CD4-positive, alpha-beta T cell treated with Interleukin-1 beta for 1 hour (primary cell): ENCODE data around the gene GFRA1.

ENCODE experiments used
- DNase-seq, 2 donors: peaks; one replicate each; pipeline ENCODE4 v3.0.0-alpha.2; 2020 to 2022

The GFRA1 gene

DNA sequence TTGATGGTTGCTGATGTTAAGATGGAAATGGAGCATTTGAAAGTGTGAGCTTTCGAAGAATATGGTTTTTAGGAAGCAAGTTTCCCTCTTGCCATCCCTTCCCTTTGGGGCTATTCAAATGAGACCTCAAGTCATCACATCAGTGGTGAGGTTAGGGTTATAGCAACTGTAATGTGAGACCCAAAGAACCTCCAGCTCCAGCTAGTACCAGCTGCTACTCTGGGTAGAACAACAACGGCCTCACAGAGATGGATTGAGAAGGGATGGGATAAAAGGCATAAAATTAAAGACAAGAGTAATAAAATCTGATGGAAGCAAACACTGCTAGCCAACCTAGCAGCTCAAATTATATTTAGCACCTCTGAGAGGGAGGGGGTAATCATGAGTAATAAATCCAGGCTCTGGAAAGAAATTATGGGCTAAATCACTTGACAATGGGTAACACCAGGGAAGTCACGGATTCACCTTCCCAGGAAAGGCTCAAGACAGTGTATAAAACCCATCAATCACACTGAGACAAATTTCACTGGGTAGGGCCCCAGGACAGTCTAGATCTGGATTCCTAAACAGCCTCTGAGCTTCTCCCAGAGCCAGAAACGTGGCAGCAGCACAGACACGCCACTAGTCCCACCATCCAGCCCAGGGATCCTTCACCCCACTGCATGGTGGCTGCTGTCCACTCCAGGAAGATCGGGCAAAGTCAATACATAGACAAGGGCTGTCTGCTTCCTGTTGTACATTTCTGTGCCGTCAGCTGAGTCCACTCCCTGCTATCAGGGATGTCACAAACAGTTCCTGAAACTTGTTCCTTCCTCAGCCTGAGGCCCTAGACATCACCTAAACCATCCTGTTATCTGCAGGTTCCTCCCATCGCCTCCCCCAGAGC lies 151.1 kb downstream of the GFRA1 start:
- no peak for DNase-seq

DNA sequence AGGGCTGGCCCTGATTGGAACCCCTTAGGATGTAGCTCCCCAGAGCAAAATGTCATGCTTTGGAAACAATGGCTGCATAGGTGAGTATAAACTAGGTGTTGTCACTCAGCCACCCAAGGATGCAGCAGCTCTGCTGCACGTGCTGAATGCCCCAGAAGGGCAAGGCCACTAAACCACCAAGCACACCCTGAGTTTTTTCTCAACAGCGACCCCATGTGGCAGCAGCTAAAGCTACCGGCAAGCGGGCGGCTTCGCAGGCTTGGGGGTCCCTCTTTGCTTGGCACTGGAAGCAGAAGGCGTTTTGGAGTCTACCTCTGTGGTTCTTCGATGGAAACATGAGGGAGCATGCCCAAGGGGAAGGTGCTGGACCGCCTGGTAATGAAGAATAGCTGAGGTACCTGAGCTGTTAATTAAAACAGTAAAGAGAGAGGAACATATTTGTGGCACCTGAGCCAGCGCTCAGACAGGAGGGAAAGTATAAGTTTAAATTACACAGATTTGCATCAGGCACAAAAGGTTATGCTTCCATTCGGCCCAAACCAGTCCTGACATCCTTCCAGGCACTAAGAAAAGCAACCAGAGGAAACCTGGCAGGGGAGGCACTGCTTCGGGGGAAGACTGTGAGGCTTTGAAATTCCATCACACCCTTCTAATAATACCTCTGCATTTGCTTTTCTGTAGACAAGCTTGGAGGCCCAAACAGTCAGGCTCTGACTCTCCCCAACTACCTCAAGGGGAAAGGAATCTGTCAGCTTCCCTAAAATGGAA lies 152.1 kb downstream of the GFRA1 start:
- DNase-seq, result no peak

DNA sequence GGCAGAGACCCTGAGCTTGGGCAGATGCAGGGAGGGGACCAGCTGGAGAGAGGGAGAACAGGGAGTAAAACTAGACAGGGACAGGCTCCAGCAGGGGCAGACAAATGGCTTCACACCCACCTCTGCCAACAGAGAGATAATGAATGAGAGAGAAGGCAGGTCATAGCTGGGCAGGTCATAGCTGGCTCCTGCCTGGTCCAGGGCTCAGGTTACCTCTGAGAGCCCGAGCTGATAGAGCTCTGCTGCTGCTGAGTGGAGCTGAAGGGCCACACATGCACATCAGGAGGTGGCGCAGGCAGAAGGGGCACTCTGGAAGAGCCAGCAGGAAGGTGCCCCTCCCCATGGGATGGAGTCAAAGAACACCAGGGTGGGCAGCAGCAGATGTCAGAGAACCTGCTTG lies 154.2 kb downstream of the GFRA1 start:
- DNase-seq, result no peak

DNA sequence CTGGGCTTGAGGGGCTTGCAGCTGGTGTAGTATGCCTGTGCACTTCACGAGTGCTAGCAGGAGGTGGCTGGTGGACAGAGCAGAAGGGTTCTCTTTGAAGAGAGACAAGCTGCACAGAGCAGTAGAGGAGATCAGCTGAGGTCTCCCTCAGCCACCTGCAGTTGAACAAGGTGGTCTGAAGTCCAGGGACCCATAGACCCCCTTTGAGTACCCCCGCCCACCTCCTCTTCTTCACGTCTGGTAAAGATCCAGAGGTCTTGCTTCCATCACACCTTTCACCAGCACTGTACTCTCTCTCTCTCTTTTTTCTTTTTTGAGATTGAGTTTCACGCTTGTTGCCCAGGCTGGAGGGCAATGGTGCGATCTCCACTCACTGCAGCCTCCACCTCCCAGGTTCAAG lies 157.2 kb downstream of the GFRA1 start:
- no peak for DNase-seq

DNA sequence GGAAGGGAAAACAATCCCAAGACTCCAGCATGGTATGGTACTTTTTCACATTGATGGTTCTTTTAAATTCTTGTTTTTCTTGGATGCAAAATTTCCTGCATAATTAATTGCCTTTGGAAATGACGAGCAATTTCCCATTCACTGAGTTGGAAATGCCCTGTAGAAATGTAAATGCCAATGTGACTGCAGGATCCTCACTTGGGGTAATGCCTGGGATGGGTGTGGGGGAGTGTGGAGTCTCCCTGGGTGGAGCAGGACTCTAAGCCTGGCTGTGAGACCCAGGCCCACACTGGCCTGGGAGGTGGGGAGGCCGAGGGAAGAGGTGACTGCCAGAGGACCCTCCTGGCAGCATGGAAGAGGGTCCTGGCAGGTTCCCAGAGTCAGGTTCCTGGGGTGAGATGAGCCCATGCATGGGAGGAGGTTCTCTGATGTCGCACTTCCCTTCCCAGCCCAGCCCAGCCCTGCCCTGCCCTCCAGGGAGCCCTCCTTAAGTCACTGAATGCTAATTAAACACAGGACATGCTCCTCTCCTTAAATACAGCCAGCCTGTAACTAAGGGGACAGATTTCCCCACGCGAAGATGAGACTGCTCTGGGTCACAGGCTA lies 157.9 kb downstream of the GFRA1 start:
- no peak for DNase-seq

DNA sequence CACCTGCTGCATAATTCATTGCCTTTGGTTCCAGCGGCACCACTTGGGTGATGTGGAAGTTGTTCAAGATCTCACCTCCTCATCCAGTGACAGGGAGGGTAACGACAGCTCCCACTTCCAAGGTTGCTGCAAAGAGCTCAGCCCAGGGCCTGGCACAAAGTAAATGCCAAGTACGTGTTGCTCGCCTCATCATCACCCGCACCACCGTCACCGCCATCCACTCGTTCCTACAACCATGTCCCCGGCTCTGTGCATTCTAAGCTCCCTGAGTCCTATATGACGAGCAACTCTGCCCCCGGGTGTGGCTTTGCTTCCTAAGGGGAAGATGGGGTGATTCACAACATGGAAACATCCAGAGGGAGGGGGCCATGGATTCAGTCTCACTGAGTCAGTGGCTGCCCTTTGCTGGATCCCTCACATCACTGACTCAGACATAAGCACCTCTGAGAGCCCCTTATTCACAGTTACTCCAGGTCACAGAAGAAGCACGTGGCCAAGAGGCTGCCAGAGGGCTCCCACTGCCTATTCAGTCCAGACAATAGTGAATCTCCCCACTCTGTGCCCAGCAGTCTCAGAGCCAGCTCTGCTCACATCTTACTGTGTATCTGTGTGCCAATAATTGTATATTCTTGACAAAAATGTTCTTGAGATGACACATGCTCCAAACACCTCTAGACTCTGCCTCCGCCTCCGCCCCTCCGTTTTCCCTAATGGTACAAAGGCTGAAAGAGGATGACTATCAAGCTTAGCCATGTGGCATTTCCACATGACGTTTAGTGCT lies 159.1 kb downstream of the GFRA1 start:
- DNase-seq, result no peak

DNA sequence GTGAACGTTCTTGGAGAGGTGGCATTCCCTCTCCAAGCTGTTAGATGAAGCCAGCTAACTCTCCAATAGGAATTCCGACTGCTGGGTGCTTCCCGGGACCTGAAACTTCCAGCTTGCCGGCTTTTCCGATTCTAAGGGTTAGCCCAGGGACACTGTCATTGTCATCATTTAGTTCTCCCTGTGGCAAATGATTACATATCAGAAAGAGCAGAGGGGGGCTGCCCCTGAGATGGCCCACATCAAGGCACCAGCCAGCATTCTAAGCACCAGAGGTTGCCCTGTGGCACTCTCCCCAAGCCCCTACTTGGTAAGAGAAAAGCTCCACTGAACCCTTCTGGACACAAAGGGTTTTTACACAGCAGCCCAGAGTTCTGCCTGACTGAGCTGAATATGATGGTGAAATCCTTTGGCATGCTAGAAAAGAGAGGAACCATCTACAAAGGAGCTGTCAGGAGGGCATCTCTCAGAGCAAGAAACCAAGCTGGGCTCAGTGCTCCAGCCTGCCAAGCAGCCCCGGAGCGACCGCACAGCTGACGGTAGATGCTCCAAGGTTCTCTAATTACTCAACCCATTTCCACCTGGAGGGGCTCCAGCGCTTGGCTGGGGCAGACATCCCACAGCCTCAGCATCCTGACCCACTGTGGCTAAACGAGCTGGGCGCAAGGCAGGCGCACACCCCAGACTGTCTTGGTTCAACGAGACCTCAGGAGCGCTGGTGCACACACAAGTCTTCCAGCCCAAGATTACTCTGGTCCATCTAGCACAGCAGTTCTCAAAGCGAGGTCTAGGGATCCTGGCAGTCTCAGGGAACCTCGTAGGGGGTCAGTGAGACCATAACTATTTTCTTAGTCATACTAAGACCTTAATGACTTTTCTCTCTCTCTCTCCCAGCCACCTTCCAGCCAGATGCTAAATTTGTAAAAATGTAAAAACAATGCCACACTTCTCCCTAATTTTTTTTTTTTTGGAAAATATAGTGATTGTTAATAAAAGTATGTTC lies 160.5 kb downstream of the GFRA1 start:
- DNase-seq, result no peak

DNA sequence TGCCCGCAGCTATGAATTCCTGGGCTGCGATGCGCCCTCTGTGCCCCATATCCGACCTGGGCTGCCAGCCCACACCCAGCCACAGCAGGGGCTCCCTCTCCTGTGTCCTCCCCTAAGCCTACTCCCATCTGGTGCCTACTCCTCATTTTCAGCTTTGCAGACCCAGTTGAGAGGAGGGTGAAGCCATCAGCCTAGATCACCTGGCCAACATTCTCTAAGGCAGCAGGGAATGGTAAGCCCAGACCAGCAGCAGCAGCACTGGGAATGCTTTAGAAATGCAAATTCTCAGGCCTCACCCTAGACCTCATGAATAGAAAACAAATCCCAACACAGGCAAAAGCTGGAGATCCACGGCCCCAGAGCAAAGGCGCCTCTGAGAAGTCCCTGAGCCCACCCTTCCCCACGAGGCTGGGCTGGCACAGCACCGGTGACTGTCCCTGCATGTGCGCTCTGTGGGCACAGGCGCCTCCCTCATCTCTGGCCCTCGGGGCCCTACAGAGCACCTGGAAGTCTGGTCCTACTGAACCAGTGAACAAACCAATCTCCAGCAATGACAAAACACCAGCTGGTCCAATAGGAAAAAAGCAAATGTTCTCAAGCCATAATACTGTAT lies 161.4 kb downstream of the GFRA1 start:
- DNase-seq, result no peak

DNA sequence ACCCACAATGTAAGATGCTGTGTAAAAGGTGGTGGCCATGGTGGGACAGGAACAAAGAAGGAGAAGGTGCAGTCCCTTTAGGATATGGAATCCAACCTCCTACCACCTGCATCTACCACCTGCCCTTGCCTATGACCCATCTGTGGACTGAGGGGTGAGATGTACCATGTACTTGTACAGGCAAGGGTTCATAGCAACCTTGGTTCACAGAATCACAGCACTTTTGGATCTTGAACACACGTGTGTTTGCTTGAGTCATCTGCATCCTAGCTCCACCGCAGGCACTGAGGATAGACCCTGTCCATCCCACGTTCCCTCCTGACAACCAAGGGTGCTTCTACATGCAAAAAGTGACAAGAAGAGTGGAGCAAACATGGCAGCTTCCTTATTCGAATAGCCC lies 162.3 kb downstream of the GFRA1 start:
- DNase-seq, result no peak

DNA sequence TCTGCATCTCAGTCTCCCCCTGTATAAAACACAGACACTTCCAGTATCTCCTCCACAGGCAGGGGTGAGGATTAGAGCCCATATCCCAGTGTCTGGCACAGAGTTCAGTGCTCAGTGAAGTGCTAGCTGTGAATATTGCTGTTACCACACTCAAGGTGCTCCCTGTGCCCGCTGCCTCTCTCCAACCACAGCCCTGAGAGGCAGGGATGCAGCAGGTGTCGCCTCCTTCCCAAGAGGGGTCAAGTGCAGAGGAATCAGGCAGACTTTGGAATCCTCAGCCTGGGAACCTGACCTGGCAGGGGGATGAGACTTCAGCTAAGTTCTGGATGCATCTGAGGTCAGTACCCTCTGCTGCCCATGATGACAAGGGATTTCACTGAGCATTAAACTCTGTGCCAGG lies 163.1 kb downstream of the GFRA1 start:
- no peak for DNase-seq

DNA sequence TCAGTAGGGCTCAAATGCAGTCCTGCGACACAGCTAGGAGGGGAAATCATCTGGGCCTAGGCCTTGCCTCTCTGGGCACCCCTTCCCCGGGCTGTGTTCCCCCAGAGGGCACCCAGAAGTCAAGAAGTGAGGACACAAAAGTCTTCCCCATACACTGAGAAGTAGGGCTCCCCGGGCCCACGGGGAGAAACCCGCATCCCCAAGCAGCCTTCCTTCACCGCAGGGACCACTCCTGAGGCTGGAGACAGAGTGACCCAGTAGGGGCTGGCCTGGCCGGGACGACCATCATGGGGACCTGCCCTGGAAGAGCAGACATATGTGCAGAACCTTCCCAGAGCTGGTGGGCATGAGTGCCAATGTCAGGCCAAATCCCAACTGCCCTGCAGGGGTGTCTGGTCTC lies 163.5 kb downstream of the GFRA1 start:
- DNase-seq, result no peak

DNA sequence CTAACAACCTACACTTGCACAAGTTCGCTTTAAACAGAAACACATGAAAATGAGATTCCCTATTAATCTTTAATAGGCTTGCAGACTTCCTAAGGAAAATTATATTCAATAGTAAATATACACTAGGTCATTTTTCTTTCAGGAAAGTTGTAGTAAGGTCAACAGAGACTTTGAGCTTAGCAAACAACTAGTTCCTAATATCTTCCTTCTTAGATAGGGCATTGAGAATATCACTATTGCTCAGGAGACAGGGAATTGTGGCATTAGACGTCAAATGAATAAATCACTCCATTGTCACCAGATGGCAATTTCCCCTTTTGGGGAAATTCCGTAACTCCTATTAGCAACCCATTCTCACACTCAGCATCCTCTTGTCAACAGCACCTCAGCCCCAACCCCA lies 164.9 kb downstream of the GFRA1 start:
- DNase-seq, result no peak

DNA sequence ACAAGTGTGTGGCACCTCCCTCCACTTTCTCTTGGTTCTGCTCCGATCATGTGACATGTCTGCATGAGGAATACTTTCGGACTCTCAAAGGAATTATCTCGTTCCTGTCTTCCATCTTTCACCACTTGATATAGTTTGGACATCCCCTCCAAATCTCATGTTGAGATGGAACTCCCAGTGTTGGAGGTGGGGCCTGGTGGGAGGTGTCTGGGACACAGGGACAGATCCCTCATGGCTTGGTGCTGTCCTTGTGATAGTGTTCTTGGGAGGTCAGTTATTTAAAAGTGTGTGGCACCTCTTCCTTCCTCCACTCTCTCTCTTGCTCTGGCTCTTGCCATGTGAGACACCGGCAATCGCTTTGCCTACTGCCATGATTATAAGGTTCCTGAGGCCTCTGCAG lies 166.4 kb downstream of the GFRA1 start:
- DNase-seq, result no peak

DNA sequence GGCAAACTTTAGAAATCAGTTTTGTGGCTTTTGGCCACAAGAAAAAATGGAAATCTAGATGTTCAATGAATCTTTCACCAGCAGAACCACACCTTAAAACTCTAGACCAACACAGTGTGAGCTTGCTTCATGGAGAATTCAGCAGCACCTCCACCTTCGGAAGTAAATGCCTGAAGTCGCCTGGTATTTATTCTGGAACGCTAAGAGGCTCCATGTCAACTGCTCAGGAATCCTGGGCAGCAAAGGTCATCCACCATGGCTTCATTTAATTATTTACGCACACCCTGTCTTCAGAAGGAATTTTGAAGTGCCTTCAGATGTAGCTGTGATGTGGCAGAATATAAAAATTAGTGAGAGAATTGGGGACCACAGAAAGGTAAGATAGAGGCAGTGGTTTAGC lies 167.7 kb downstream of the GFRA1 start:
- DNase-seq, result no peak

DNA sequence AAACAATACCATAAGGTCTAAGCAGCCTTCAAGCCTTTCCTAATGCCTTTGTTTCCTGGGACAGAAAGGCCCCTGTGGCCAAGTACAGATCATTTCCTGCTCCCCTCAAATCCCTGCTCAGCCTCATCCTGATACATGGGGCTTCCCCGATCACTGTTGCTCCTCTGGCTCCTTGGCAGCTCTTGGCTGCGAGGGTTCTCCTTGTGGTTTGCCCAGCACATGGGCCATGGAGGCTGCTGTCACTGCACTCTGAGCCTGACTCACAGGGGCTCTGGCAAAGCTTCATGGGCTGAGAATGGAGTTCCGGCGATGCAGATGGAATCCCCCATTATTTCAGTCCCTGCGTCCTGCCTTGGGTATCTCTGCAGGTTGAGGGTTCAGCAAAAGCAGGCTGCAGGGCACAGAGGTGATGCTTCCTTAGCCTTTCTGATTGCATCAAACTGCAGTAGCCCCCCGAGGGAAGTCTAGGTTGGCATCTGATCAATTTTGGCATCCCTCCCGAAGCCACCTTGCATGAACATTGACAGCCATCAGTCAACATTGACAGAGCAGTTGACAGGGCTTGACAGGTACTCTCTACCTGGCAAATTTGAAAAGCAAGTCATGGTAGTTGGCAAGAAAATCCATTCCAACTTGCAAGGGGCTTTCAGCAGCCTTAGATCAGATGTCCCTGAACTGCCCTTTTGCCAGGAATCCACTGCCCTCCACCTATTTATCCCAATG lies 168.6 kb downstream of the GFRA1 start:
- no peak for DNase-seq

DNA sequence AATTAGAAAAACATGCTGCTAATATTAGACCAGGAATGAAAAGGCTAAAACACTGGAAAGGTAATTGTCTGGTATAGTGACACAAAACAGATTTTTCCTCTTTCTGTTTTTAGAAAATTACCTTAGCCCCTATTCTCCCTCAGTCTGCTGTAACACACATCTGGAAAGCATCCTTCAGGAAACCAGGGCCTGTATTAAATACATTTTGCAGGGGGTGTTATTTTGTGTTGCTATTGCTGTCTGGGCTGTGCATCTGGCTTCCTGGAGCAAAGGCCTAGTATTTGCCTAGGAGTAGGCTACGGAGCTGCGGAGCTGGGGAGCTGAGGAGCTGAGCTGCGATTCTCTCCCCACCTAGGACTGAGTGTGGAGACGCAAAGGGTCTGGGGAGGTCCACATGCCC lies 169.3 kb downstream of the GFRA1 start:
- no peak for DNase-seq

DNA sequence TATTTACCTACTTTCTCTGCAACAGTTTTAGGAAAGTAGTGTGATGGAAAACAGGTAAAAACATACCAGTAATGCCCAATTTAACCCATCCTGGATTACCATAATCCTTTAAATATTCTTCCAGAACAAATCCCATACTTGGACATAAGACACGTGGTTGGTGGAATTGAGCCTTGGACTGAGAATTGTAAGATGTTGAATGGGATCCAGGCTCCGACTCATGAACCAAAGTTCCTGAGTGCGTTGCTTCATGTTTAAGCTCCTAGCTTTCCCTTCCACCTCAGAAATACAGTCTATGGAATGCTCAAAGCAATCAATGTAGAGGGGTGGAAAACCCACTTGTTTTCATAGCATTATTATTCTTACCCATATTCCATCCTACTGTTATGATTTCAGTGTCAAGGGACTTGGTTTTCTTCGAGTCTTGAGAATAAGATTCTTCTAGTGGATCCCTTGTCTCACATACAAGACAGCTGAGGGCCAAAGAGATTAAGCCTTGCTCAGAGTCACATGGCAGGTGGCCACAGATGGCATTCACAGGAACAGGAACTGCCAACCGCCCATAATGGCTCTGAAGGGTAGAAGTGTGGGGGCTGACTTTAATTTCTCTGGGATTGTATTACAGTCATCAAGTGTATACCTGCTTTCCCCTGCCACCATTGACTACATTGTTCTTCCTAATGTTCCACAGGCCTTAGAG lies 171.2 kb downstream of the GFRA1 start:
- no peak for DNase-seq

DNA sequence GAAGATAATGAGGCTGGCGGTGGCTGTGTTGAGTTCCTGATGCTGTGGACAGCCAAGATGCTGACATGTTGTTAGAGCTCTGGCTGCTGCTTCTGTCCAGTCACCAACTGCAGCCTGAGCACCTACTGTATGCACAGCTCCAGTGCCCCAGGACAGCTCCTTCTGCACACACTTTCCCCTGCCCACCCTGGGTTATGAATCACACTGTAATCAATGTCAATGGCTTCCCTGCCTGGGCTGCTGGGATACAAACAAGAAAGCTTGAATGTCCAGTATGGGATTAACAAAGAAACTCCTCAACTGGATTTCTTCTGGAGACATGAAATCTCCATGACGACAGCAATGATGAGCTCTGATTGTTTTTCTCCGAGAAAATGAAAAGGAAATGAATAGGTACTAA lies 172.0 kb downstream of the GFRA1 start:
- DNase-seq, result no peak

DNA sequence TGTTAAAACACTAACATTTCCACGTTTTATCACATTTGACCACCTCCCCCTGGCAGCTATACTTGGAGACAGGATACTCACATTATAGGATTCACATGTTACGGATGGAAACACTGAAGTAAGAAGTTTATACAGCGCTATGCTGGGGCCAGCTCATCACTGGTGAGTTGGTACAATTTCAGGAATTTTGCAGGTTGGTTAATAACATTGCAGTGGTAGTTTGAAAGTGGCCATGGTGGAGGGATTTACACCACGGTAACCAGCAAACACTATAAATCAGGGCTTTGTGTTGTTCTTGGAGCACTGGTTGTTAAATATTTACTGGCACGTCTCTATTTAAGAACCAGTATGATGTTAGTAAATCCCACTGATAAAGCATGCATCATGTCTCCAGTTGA lies 174.0 kb downstream of the GFRA1 start:
- DNase-seq, result no peak

DNA sequence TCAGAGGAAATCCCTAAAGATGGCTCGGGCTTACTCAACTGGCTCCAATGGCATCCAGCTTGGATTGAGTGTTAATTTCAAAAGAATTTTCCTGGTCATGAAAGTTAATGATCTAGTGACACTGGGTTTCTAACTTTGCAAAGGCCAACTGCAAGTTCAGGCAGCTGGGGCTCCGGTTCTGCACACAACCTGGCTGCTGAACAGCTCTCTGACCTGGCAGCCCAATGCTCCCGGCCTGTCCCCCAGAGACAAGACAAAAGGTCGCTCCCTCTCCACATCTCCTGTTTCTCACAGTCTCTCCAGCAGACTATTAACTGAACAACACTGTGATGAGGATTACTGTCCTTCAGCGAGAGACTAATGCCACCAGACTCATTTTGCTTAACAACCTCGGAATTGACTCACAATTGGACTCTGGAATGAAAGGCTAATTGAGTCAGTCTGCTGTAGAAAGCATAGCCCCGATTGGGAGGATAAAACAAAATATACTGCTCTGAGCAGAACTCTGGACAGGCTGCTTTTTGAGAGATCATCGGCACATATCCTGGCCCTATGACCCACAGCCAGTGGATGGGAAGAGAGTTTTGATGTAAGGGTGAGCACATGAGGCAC lies 174.5 kb downstream of the GFRA1 start:
- no peak for DNase-seq
